PC-3 (cell line): ENCODE measurements around the gene ASH1L. TPM values are rescaled to one million over a fixed set of nuclear protein-coding genes. Genes with fewer than 3 reads are reported as not detected.

Experiments
- ATAC-seq: fragments of 200-7000 bp; cut with Tn5 transposase; 2 replicates; pipeline ENCODE4 v1.9.1; 2020; ENCODE audit warnings: mild to moderate bottlenecking, moderate library complexity
- BruUV-seq: library from RNA; stranded (reverse); fragments of 400-500 nt; replicated peaks from 2 replicates; lab custom pipeline; 2021; lab: Mats Ljungman, UMichigan
- CTCF ChIA-PET: fragments of 300-600 bp; sonication (Branson Sonifier 250); formaldehyde crosslinking; loops from one replicate; lab custom pipeline; 2022; ENCODE audit warnings: antibody characterized with exemption; lab: Charles Lee
- POLR2A ChIA-PET: fragments of 300-600 bp; sonication (Branson Sonifier 250); formaldehyde crosslinking; loops from one replicate; lab custom pipeline; 2022; ENCODE audit warnings: antibody characterized with exemption; ENCODE audit not compliant: unreplicated experiment; lab: Charles Lee
- DNase-seq: peaks from one replicate; pipeline ENCODE4 v3.0.0-alpha.2; 2015
- H2AFZ ChIP-seq: fragments of 300-600 bp; sonication (generic); 2 replicates; pipeline ENCODE4 v1.6.0; 2016; ENCODE audit warnings: antibody characterized with exemption, low read length
- H3F3A ChIP-seq: fragments of 300-600 bp; sonication (generic); one replicate; pipeline ENCODE4 v1.6.0; 2017; ENCODE audit warnings: antibody characterized with exemption, low read length, control low read depth, mild to moderate bottlenecking; ENCODE audit not compliant: unreplicated experiment
- H3K27ac ChIP-seq: fragments of 300-600 bp; sonication (generic); 2 replicates; pipeline ENCODE4 v1.5.1; 2016; ENCODE audit warnings: mild to moderate bottlenecking, low read length
- H3K27me3 ChIP-seq: fragments of 300-600 bp; sonication (generic); 2 replicates; pipeline ENCODE4 v1.6.1; 2016; ENCODE audit warnings: low read length, mixed read lengths
- H3K36me3 ChIP-seq: fragments of 300-600 bp; sonication (generic); 2 replicates; pipeline ENCODE4 v1.6.1; 2016; ENCODE audit warnings: low read depth, mixed run types, low read length, mixed read lengths
- H3K4me1 ChIP-seq: fragments of 300-600 bp; sonication (generic); 2 replicates; pipeline ENCODE4 v1.5.1; 2016; ENCODE audit warnings: low read length; ENCODE audit not compliant: insufficient read depth
- H3K4me2 ChIP-seq: fragments of 300-600 bp; sonication (generic); 2 replicates; pipeline ENCODE4 v1.6.0; 2016; ENCODE audit warnings: low read length
- H3K4me3 ChIP-seq: fragments of 300-600 bp; sonication (generic); 2 replicates; pipeline ENCODE4 v1.5.1; 2016; ENCODE audit warnings: mild to moderate bottlenecking, low read length, mixed read lengths
- H3K79me2 ChIP-seq: fragments of 300-600 bp; sonication (generic); 2 replicates; pipeline ENCODE4 v1.6.1; 2017; ENCODE audit warnings: low read length, mixed read lengths
- H3K9ac ChIP-seq: fragments of 300-600 bp; sonication (generic); 2 replicates; pipeline ENCODE4 v1.6.0; 2016; ENCODE audit warnings: mild to moderate bottlenecking, low read length
- H3K9me2 ChIP-seq: fragments of 300-600 bp; sonication (generic); replicated peaks from 2 replicates; pipeline ENCODE4 v1.6.1; 2016; ENCODE audit warnings: mixed run types, low read length, mixed read lengths
- H3K9me3 ChIP-seq: fragments of 300-600 bp; sonication (generic); 2 replicates; pipeline ENCODE4 v1.6.1; 2016; ENCODE audit warnings: low read length, mixed read lengths
- H4K20me1 ChIP-seq: fragments of 300-600 bp; sonication (generic); 2 replicates; pipeline ENCODE4 v1.6.1; 2016; ENCODE audit warnings: low read length, mixed read lengths
- EZH2 ChIP-seq: fragments of 300-600 bp; sonication (generic); IDR thresholded peaks from one replicate; pipeline ENCODE4 v1.6.1; 2017; ENCODE audit warnings: antibody characterized with exemption, mild to moderate bottlenecking, low read length; ENCODE audit not compliant: unreplicated experiment
- EZH2phosphoT487 ChIP-seq: fragments of 300-600 bp; sonication (generic); IDR thresholded peaks from 2 replicates; pipeline ENCODE4 v1.6.1; 2018; ENCODE audit warnings: mild to moderate bottlenecking, antibody characterized with exemption, low read length, borderline replicate concordance
- intact Hi-C: fragments of 100-400 bp; cut with micrococcal nuclease; formaldehyde crosslinking; loops from 2 replicates; pipeline ENCODE4 v1.9.0; 2023
- total RNA-seq: library from RNA; depleted of rRNA; stranded (reverse); fragments of >200 nt; gene quantifications from 2 replicates; pipeline ENCODE4 v1.2.3, GENCODE V29; 2014
- TF ChIP-seq, protein P1 (sequence below): fragments of 300-600 bp; sonication (generic); conservative IDR thresholded peaks from 2 replicates; pipeline ENCODE4 v1.5.1; 2017; ENCODE audit warnings: antibody characterized with exemption, low read depth, mild to moderate bottlenecking, low read length

ASH1L gene
- total RNA-seq, 1 experiment from 2014 or later: 27.6 TPM

DNA sequence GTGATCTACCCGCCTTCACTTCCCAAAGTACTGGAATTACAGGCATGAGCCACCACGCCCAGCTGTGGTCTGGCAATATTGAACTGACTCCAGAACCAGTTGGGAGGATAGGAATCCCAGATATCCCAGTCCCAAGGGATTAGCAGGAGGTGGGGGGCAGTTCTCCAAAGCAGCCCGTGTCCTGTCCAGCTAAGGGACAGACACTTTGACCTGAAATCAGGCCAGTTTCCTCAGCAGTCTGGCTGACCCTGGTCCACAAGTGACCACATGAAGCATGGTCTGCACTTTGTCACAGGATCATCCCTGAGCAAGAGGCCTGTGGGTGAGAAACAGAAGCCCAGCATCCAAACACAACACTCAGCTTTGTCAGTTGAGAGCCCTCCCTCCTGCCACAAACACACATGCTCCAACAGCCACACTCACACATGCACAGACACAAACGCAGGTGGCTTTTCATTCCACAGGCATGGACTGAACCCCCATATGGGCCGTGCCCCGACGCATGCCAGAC is 256.7 kb downstream of the ASH1L start:
- ChIA-PET CTCF (interaction anchor here (0.6 kb wide), 1 partner anchor 28 kb away, joined by 3 read pairs; no protein-coding TSS in a partner anchor), POLR2A (no interaction called here)
- BruUV-seq: no TSS peak
- Histone ChIP-seq H3K9ac (no peak overlapping the region), H3K36me3 (peaks cover 8% of the 10 kb centered on the region; the same call in 1 of the 2 replicates), H3K4me3 (no peak overlapping the region), H3K79me2 (peaks cover 23% of the 10 kb centered on the region), H3K9me2 (no peaks in the 10 kb centered on the region), H3K27me3 (no peaks in the 10 kb centered on the region), H3K9me3 (no peaks in the 10 kb centered on the region), H3F3A (no peaks in the 10 kb centered on the region), H3K4me1 (peaks cover 17% of the 10 kb centered on the region; the same call in 1 of the 2 replicates), H2AFZ (no peak overlapping the region), H3K27ac (no peak overlapping the region), H4K20me1 (no peaks in the 10 kb centered on the region), H3K4me2 (no peak overlapping the region)
- DNase-seq: peak; percentile 25
- TF ChIP-seq EZH2: no peak
- TF ChIP-seq EZH2phosphoT487: no peak
- TF ChIP-seq, protein P1, sequence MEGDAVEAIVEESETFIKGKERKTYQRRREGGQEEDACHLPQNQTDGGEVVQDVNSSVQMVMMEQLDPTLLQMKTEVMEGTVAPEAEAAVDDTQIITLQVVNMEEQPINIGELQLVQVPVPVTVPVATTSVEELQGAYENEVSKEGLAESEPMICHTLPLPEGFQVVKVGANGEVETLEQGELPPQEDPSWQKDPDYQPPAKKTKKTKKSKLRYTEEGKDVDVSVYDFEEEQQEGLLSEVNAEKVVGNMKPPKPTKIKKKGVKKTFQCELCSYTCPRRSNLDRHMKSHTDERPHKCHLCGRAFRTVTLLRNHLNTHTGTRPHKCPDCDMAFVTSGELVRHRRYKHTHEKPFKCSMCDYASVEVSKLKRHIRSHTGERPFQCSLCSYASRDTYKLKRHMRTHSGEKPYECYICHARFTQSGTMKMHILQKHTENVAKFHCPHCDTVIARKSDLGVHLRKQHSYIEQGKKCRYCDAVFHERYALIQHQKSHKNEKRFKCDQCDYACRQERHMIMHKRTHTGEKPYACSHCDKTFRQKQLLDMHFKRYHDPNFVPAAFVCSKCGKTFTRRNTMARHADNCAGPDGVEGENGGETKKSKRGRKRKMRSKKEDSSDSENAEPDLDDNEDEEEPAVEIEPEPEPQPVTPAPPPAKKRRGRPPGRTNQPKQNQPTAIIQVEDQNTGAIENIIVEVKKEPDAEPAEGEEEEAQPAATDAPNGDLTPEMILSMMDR: no peak
- intact Hi-C loops: no loop called here
- no peak for ATAC-seq

DNA sequence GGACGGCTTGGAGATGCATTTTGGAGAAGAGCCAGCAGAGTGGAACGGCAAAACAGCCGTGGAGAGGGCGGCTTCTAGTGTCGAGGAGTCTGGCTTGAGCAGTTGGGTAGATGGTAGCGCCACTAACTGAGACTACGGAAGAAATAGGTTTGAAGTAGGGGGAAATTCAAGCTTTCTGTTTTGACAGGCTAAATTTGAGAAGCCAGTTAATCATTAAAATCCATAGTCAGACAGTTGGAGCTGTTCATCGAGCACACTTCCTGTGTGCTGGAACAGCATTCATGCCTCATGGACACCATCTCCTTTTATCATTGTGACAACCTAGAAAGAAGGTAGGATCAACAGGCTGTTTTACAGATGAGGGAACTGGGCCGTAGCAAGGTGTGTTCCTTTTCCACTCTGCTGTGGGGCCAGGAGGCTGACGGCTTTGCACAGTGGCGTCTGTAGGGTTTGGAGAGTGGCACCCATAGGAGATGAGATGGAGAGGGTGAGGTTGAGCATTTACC is 258.0 kb downstream of the ASH1L start:
- no peaks in the 10 kb centered on the region for H3K9me2 ChIP-seq
- DNase-seq (no peak), ATAC-seq (no peak)
- H2AFZ ChIP-seq: no peak overlapping the region
- H3K36me3 ChIP-seq: no peaks in the 10 kb centered on the region
- peaks cover 10% of the 10 kb centered on the region for H3K79me2 ChIP-seq
- BruUV-seq: no TSS peak
- H3K9ac ChIP-seq: no peak overlapping the region
- ChIA-PET POLR2A (no interaction called here), CTCF (no interaction called here)
- no peak overlapping the region for H3K27ac ChIP-seq
- H3K4me3 ChIP-seq: no peak overlapping the region
- no peaks in the 10 kb centered on the region for H4K20me1 ChIP-seq
- peaks cover 11% of the 10 kb centered on the region; the same call in 1 of the 2 replicates for H3K4me1 ChIP-seq
- no peaks in the 10 kb centered on the region for H3F3A ChIP-seq
- TF ChIP-seq, protein P1: no peak
- TF ChIP-seq EZH2phosphoT487 (no peak), EZH2 (no peak)
- no peaks in the 10 kb centered on the region for H3K9me3 ChIP-seq
- no peak overlapping the region for H3K4me2 ChIP-seq
- intact Hi-C loops: no loop called here
- no peaks in the 10 kb centered on the region for H3K27me3 ChIP-seq

DNA sequence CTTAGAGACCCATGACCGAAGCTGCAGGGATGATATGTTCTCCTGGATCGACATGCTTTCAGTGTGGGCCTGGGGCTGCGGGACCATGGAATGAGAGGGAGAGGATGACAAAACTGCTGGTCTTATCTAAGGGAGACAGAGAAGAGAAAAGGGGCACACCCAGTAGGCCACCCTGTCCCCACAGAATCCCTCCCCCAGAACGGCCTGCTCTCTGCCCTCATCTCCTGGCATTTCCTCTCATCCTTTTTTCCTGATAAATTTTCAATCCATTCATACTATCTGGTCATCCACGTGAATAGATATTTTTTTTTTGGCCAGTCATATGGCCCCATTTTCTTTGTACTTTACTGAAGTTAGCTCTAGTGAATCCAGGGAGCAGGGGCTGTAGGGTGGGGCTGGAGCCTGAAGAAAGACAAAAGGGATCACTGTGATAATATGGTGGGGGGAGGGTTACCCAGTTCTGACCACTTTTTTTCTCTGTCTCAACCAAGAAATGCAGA is 261.2 kb downstream of the ASH1L start, which contains the start of gene PKLR:
Gene PKLR (minus strand): TSS at position 97 of the 500 bp plus-strand sequence. CDS start 43 bp downstream, at position 54.
- BruUV-seq: no TSS peak
- intact Hi-C loops: no loop called here
- no peak within 1 kb of the TSS for H3K4me2 ChIP-seq
- POLR2A ChIA-PET: interaction anchor here (0.6 kb wide), 1 partner anchor 401 kb away, joined by 4 read pairs; no protein-coding TSS in a partner anchor
- H3K9me3 ChIP-seq: no peaks in the 10 kb centered on the region
- DNase-seq (no peak), ATAC-seq (no peak)
- H4K20me1 ChIP-seq: no peaks in the 10 kb centered on the region
- no peaks in the 10 kb centered on the region for H3K36me3 ChIP-seq
- H2AFZ ChIP-seq: no peak within 1 kb of the TSS
- no peak within 1 kb of the TSS for H3K9ac ChIP-seq
- no peaks in the 10 kb centered on the region for H3K27me3 ChIP-seq
- no peaks in the 10 kb centered on the region for H3K9me2 ChIP-seq
- CTCF ChIA-PET: no interaction called here
- H3K4me1 ChIP-seq: peaks cover 4% of the 10 kb centered on the region; the same call in 1 of the 2 replicates
- no peak within 1 kb of the TSS for H3K27ac ChIP-seq
- H3F3A ChIP-seq: no peaks in the 10 kb centered on the region
- no peak within 1 kb of the TSS for H3K4me3 ChIP-seq
- TF ChIP-seq EZH2phosphoT487: no peak
- no peak for TF ChIP-seq EZH2
- TF ChIP-seq, protein P1: no peak
- H3K79me2 ChIP-seq: no peaks in the 10 kb centered on the region
